ENCODE data around the gene HIPK4.

The HIPK4 gene

GRCh38 chr19:40387155-40387554, 2.8 kb downstream of the HIPK4 start:
- Histone ChIP-seq H3K79me2 (ENCODE audit: control insufficient read depth, insufficient read depth, low read length) (no peaks in the 10 kb centered on the region), H3K18ac (ENCODE audit: low read length) (no peak overlapping the region), H3K4me3 (ENCODE audit: low read length) (no peak overlapping the region), H3K56ac (ENCODE audit: low read length) (no peak overlapping the region), H3K23ac (ENCODE audit: low read length) (no peak overlapping the region), H3K79me1 (ENCODE audit: low read length) (no peaks in the 10 kb centered on the region), H3K27me3 (ENCODE audit: insufficient read depth, low read length, poor library complexity) (no peaks in the 10 kb centered on the region), H3K9ac (ENCODE audit: low read length) (no peak overlapping the region), H3K27ac (ENCODE audit: low read depth, low read length) (no peak overlapping the region), H2BK120ac (ENCODE audit: low read depth, low read length) (no peak overlapping the region), H3K4me1 (ENCODE audit: control insufficient read depth, low read depth, low read length) (no peaks in the 10 kb centered on the region), H4K5ac (ENCODE audit: low read length) (no peak overlapping the region), H2BK15ac (replicated peaks; ENCODE audit: low read depth) (no peak overlapping the region), H3K4me2 (ENCODE audit: low read length) (no peak overlapping the region), H3K4ac (ENCODE audit: low read depth, low read length) (no peak overlapping the region), H3K36me3 (ENCODE audit: control insufficient read depth, insufficient read depth, low read length) (no peaks in the 10 kb centered on the region), H2BK5ac (ENCODE audit: low read length) (no peak overlapping the region), H4K8ac (ENCODE audit: low read depth, low read length) (no peak overlapping the region), H2AK5ac (ENCODE audit: low read length) (no peak overlapping the region)
- no CpG with 5 or more reads among the region's 10 CpGs for WGBS (ENCODE audit: extremely low coverage, insufficient coverage, low lambda C conversion rate)
- DNase-seq: no peak

- no peak overlapping the region for H4K5ac ChIP-seq (ENCODE audit: low read length)
- H3K23ac ChIP-seq (ENCODE audit: low read length): no peak overlapping the region
- H2BK15ac ChIP-seq (replicated peaks; ENCODE audit: low read depth): no peak overlapping the region
- no peak overlapping the region for H3K4me2 ChIP-seq (ENCODE audit: low read length)
- no peaks in the 10 kb centered on the region for H3K36me3 ChIP-seq (ENCODE audit: control insufficient read depth, insufficient read depth, low read length)
- no peaks in the 10 kb centered on the region for H3K27me3 ChIP-seq (ENCODE audit: insufficient read depth, low read length, poor library complexity)
- no peak overlapping the region for H2BK5ac ChIP-seq (ENCODE audit: low read length)
- H3K79me1 ChIP-seq (ENCODE audit: low read length): no peaks in the 10 kb centered on the region
- H3K9ac ChIP-seq (ENCODE audit: low read length): no peak overlapping the region
- no peaks in the 10 kb centered on the region for H3K79me2 ChIP-seq (ENCODE audit: control insufficient read depth, insufficient read depth, low read length)
- WGBS (ENCODE audit: extremely low coverage, insufficient coverage, low lambda C conversion rate): no CpG with 5 or more reads among the region's 28 CpGs
- no peak for DNase-seq
- H3K18ac ChIP-seq (ENCODE audit: low read length): no peak overlapping the region
- no peak overlapping the region for H3K4me3 ChIP-seq (ENCODE audit: low read length)
- no peak overlapping the region for H3K4ac ChIP-seq (ENCODE audit: low read depth, low read length)
- no peak overlapping the region for H4K8ac ChIP-seq (ENCODE audit: low read depth, low read length)
- H3K56ac ChIP-seq (ENCODE audit: low read length): peak overlapping the region; percentile 15
- no peaks in the 10 kb centered on the region for H3K4me1 ChIP-seq (ENCODE audit: control insufficient read depth, low read depth, low read length)
- H2BK120ac ChIP-seq (ENCODE audit: low read depth, low read length): no peak overlapping the region
- no peak overlapping the region for H3K27ac ChIP-seq (ENCODE audit: low read depth, low read length)
- H2AK5ac ChIP-seq (ENCODE audit: low read length): no peak overlapping the region
Measured at GRCh38 chr19:40383668-40384248, 6.2 kb downstream of the HIPK4 start.

GRCh38 chr19:40381321-40381720, 8.7 kb downstream of the HIPK4 start:
- H4K5ac ChIP-seq (ENCODE audit: low read length): no peak overlapping the region

GRCh38 chr19:40380199-40381037, 9.6 kb downstream of the HIPK4 start:
- no peak for DNase-seq
- H3K79me1 ChIP-seq (ENCODE audit: low read length): no peaks in the 10 kb centered on the region
- no peak overlapping the region for H3K27ac ChIP-seq (ENCODE audit: low read depth, low read length)
- no peaks in the 10 kb centered on the region for H3K79me2 ChIP-seq (ENCODE audit: control insufficient read depth, insufficient read depth, low read length)
- no peak overlapping the region for H2BK5ac ChIP-seq (ENCODE audit: low read length)
- WGBS (ENCODE audit: extremely low coverage, insufficient coverage, low lambda C conversion rate): no CpG with 5 or more reads among the region's 37 CpGs
- peaks cover 6% of the 10 kb centered on the region for H3K36me3 ChIP-seq (ENCODE audit: control insufficient read depth, insufficient read depth, low read length)
- H3K27me3 ChIP-seq (ENCODE audit: insufficient read depth, low read length, poor library complexity): no peaks in the 10 kb centered on the region
- no peak overlapping the region for H2BK120ac ChIP-seq (ENCODE audit: low read depth, low read length)
- no peak overlapping the region for H3K9ac ChIP-seq (ENCODE audit: low read length)
- no peak overlapping the region for H2BK15ac ChIP-seq (replicated peaks; ENCODE audit: low read depth)
- H4K8ac ChIP-seq (ENCODE audit: low read depth, low read length): no peak overlapping the region
- no peak overlapping the region for H3K56ac ChIP-seq (ENCODE audit: low read length)
- H2AK5ac ChIP-seq (ENCODE audit: low read length): no peak overlapping the region
- no peaks in the 10 kb centered on the region for H3K4me1 ChIP-seq (ENCODE audit: control insufficient read depth, low read depth, low read length)
- no peak overlapping the region for H3K4ac ChIP-seq (ENCODE audit: low read depth, low read length)
- no peak overlapping the region for H4K5ac ChIP-seq (ENCODE audit: low read length)
- H3K4me3 ChIP-seq (ENCODE audit: low read length): no peak overlapping the region
- H3K23ac ChIP-seq (ENCODE audit: low read length): no peak overlapping the region
- H3K18ac ChIP-seq (ENCODE audit: low read length): no peak overlapping the region
- no peak overlapping the region for H3K4me2 ChIP-seq (ENCODE audit: low read length)

More at GRCh38 chr19:40381321-40381720, 8.7 kb downstream of the HIPK4 start:
- Histone ChIP-seq H2BK120ac (ENCODE audit: low read depth, low read length) (no peak overlapping the region), H3K27me3 (ENCODE audit: insufficient read depth, low read length, poor library complexity) (no peaks in the 10 kb centered on the region), H3K4me3 (ENCODE audit: low read length) (no peak overlapping the region), H3K79me1 (ENCODE audit: low read length) (no peaks in the 10 kb centered on the region), H2BK5ac (ENCODE audit: low read length) (no peak overlapping the region), H3K4me2 (ENCODE audit: low read length) (no peak overlapping the region), H3K4me1 (ENCODE audit: control insufficient read depth, low read depth, low read length) (no peaks in the 10 kb centered on the region), H3K56ac (ENCODE audit: low read length) (no peak overlapping the region), H3K23ac (ENCODE audit: low read length) (no peak overlapping the region), H3K18ac (ENCODE audit: low read length) (no peak overlapping the region), H3K27ac (ENCODE audit: low read depth, low read length) (no peak overlapping the region), H4K8ac (ENCODE audit: low read depth, low read length) (no peak overlapping the region), H2AK5ac (ENCODE audit: low read length) (no peak overlapping the region), H3K9ac (ENCODE audit: low read length) (no peak overlapping the region), H3K79me2 (ENCODE audit: control insufficient read depth, insufficient read depth, low read length) (no peaks in the 10 kb centered on the region), H3K36me3 (ENCODE audit: control insufficient read depth, insufficient read depth, low read length) (peaks cover 6% of the 10 kb centered on the region), H3K4ac (ENCODE audit: low read depth, low read length) (no peak overlapping the region), H2BK15ac (replicated peaks; ENCODE audit: low read depth) (no peak overlapping the region)
- no CpG with 5 or more reads among the region's 3 CpGs for WGBS (ENCODE audit: extremely low coverage, insufficient coverage, low lambda C conversion rate)
- DNase-seq: peak; percentile 58

- no peaks in the 10 kb centered on the region for H3K27me3 ChIP-seq (ENCODE audit: insufficient read depth, low read length, poor library complexity)
Measured at GRCh38 chr19:40379446-40380198, 10.4 kb downstream of the HIPK4 start.

More at GRCh38 chr19:40379446-40380198, 10.4 kb downstream of the HIPK4 start:
- Histone ChIP-seq H2AK5ac (ENCODE audit: low read length) (no peak overlapping the region), H3K18ac (ENCODE audit: low read length) (no peak overlapping the region), H2BK120ac (ENCODE audit: low read depth, low read length) (no peak overlapping the region), H3K36me3 (ENCODE audit: control insufficient read depth, insufficient read depth, low read length) (peaks cover 6% of the 10 kb centered on the region), H3K4ac (ENCODE audit: low read depth, low read length) (no peak overlapping the region), H3K79me2 (ENCODE audit: control insufficient read depth, insufficient read depth, low read length) (no peaks in the 10 kb centered on the region), H4K5ac (ENCODE audit: low read length) (no peak overlapping the region), H3K4me3 (ENCODE audit: low read length) (no peak overlapping the region), H3K9ac (ENCODE audit: low read length) (no peak overlapping the region), H3K79me1 (ENCODE audit: low read length) (no peaks in the 10 kb centered on the region), H3K4me2 (ENCODE audit: low read length) (no peak overlapping the region), H2BK15ac (replicated peaks; ENCODE audit: low read depth) (no peak overlapping the region), H3K4me1 (ENCODE audit: control insufficient read depth, low read depth, low read length) (no peaks in the 10 kb centered on the region), H4K8ac (ENCODE audit: low read depth, low read length) (no peak overlapping the region), H3K23ac (ENCODE audit: low read length) (no peak overlapping the region), H3K27ac (ENCODE audit: low read depth, low read length) (no peak overlapping the region), H3K56ac (ENCODE audit: low read length) (no peak overlapping the region), H2BK5ac (ENCODE audit: low read length) (no peak overlapping the region)
- no peak for DNase-seq
- WGBS (ENCODE audit: extremely low coverage, insufficient coverage, low lambda C conversion rate): no CpG with 5 or more reads among the region's 11 CpGs
